GM21381 (cell line): ENCODE measurements around the gene STAM2.
"Not testable (repeated sequence)": the region's sequence is repeated elsewhere in the genome, so short reads cannot be mapped to it uniquely, and the experiment has no call there.

Experiments used
- ATAC-seq: cut with Tn5 transposase; IDR thresholded peaks from one replicate; pipeline ENCODE4 v1.9.1; 2021; ENCODE audit warnings: mild to moderate bottlenecking, moderate library complexity; ENCODE audit not compliant: unreplicated experiment

The STAM2 gene

GRCh38 chr2:152114366-152114765, 61.2 kb downstream of the STAM2 start:
- no peak for ATAC-seq

- ATAC-seq = not testable (repeated sequence)
Observed at GRCh38 chr2:152107140-152107539, 68.4 kb downstream of the STAM2 start.

- no peak for ATAC-seq
Observed at GRCh38 chr2:152106464-152106863, 69.1 kb downstream of the STAM2 start.

GRCh38 chr2:152103271-152103670, 72.3 kb downstream of the STAM2 start:
- no peak for ATAC-seq

- no peak for ATAC-seq
Observed at GRCh38 chr2:152100961-152101360, 74.6 kb downstream of the STAM2 start.

- no peak for ATAC-seq
Observed at GRCh38 chr2:152099367-152100050, 76.1 kb downstream of the STAM2 start.

- ATAC-seq = no peak
Observed at GRCh38 chr2:152098496-152099366, 76.8 kb downstream of the STAM2 start, which contains the start of gene CACNB4. CACNB4 (minus strand) TSS chr2:152099044.

- no peak for ATAC-seq
Observed at GRCh38 chr2:152097801-152098495, 77.6 kb downstream of the STAM2 start.

GRCh38 chr2:152097290-152097800, 78.2 kb downstream of the STAM2 start:
- ATAC-seq = no peak

GRCh38 chr2:152095146-152095545, 80.4 kb downstream of the STAM2 start:
- ATAC-seq = no peak

GRCh38 chr2:152094014-152094413, 81.5 kb downstream of the STAM2 start:
- no peak for ATAC-seq

GRCh38 chr2:152093464-152093863, 82.1 kb downstream of the STAM2 start:
- no peak for ATAC-seq

- no peak for ATAC-seq
Observed at GRCh38 chr2:152092095-152092494, 83.5 kb downstream of the STAM2 start.

- not testable (repeated sequence) for ATAC-seq
Observed at GRCh38 chr2:152090726-152091125, 84.8 kb downstream of the STAM2 start.

GRCh38 chr2:152089238-152089637, 86.3 kb downstream of the STAM2 start:
- ATAC-seq = no peak

- no peak for ATAC-seq
Observed at GRCh38 chr2:152088006-152088405, 87.6 kb downstream of the STAM2 start.

GRCh38 chr2:152086231-152086630, 89.3 kb downstream of the STAM2 start:
- no peak for ATAC-seq

GRCh38 chr2:152084076-152084475, 91.5 kb downstream of the STAM2 start:
- no peak for ATAC-seq

GRCh38 chr2:152083202-152083875, 92.2 kb downstream of the STAM2 start:
- no peak for ATAC-seq

- ATAC-seq = peak; percentile 89
Observed at GRCh38 chr2:152078662-152079061, 96.9 kb downstream of the STAM2 start.

GRCh38 chr2:152078023-152078422, 97.5 kb downstream of the STAM2 start:
- ATAC-seq = no peak
